Measurements from ENCODE around the gene ACP4.
"Not testable (repeated sequence)": the region's sequence is repeated elsewhere in the genome, so short reads cannot be mapped to it uniquely, and the experiment has no call there.

The ACP4 gene

GRCh38 chr19:50759886-50760285, 30.3 kb upstream of the ACP4 start:
- TF ChIP-seq CEBPB (IDR thresholded peaks at IDR 0.05) (peak; percentile 40), USF1 (IDR thresholded peaks at IDR 0.05) (peak; percentile 93), YY1 (IDR thresholded peaks at IDR 0.05; ENCODE audit: low read depth) (no peak)

GRCh38 chr19:50764409-50764808, 25.8 kb upstream of the ACP4 start:
- TF ChIP-seq YY1 (IDR thresholded peaks at IDR 0.05; ENCODE audit: low read depth) (no peak), TEAD4 (IDR thresholded peaks at IDR 0.05) (no peak), RAD21 (IDR thresholded peaks at IDR 0.05; ENCODE audit: low read depth) (no peak), USF1 (IDR thresholded peaks at IDR 0.05) (no peak), REST (IDR thresholded peaks at IDR 0.05; ENCODE audit: low read depth) (no peak), NFIC (IDR thresholded peaks at IDR 0.05) (no peak), EP300 (IDR thresholded peaks at IDR 0.05; ENCODE audit: borderline replicate concordance) (no peak), TCF12 (IDR thresholded peaks at IDR 0.05; ENCODE audit: low read depth) (no peak), CEBPB (IDR thresholded peaks at IDR 0.05) (no peak), ZBTB7A (IDR thresholded peaks at IDR 0.05; ENCODE audit: low read depth) (no peak), TAF1 (IDR thresholded peaks at IDR 0.05; ENCODE audit: low read depth) (no peak), CREB1 (IDR thresholded peaks at IDR 0.05; ENCODE audit: low read depth) (no peak), FOXM1 (IDR thresholded peaks at IDR 0.05; ENCODE audit: borderline replicate concordance, low read depth) (no peak), MAX (IDR thresholded peaks at IDR 0.05) (no peak), EGR1 (IDR thresholded peaks at IDR 0.05) (no peak)

- TF ChIP-seq EGR1 (IDR thresholded peaks at IDR 0.05) (no peak), YY1 (IDR thresholded peaks at IDR 0.05; ENCODE audit: low read depth) (no peak), EP300 (IDR thresholded peaks at IDR 0.05; ENCODE audit: borderline replicate concordance) (no peak), TEAD4 (IDR thresholded peaks at IDR 0.05) (no peak), REST (IDR thresholded peaks at IDR 0.05; ENCODE audit: low read depth) (no peak), CREB1 (IDR thresholded peaks at IDR 0.05; ENCODE audit: low read depth) (no peak), RAD21 (IDR thresholded peaks at IDR 0.05; ENCODE audit: low read depth) (no peak), USF1 (IDR thresholded peaks at IDR 0.05) (no peak), TCF12 (IDR thresholded peaks at IDR 0.05; ENCODE audit: low read depth) (no peak), CEBPB (IDR thresholded peaks at IDR 0.05) (no peak), ZBTB7A (IDR thresholded peaks at IDR 0.05; ENCODE audit: low read depth) (no peak), FOXM1 (IDR thresholded peaks at IDR 0.05; ENCODE audit: borderline replicate concordance, low read depth) (no peak), MAX (IDR thresholded peaks at IDR 0.05) (no peak)
Observed at GRCh38 chr19:50768277-50768676, 21.9 kb upstream of the ACP4 start.

- not testable (repeated sequence) for TF ChIP-seq EGR1 (IDR thresholded peaks at IDR 0.05); TEAD4 (IDR thresholded peaks at IDR 0.05); RAD21 (IDR thresholded peaks at IDR 0.05; ENCODE audit: low read depth)
Observed at GRCh38 chr19:50770164-50770563, 20.1 kb upstream of the ACP4 start, which contains the start of gene GPR32. GPR32 (plus strand) TSS chr19:50770464; CDS start chr19:50770601, 137 bp downstream.

GRCh38 chr19:50770888-50771287, 19.3 kb upstream of the ACP4 start:
- TF ChIP-seq REST (IDR thresholded peaks at IDR 0.05; ENCODE audit: low read depth) (no peak), ZBTB7A (IDR thresholded peaks at IDR 0.05; ENCODE audit: low read depth) (no peak), FOXM1 (IDR thresholded peaks at IDR 0.05; ENCODE audit: borderline replicate concordance, low read depth) (no peak), NFIC (IDR thresholded peaks at IDR 0.05) (no peak), TEAD4 (IDR thresholded peaks at IDR 0.05) (no peak), MAX (IDR thresholded peaks at IDR 0.05) (no peak), USF1 (IDR thresholded peaks at IDR 0.05) (no peak), RAD21 (IDR thresholded peaks at IDR 0.05; ENCODE audit: low read depth) (no peak), EGR1 (IDR thresholded peaks at IDR 0.05) (no peak), EP300 (IDR thresholded peaks at IDR 0.05; ENCODE audit: borderline replicate concordance) (no peak), TCF12 (IDR thresholded peaks at IDR 0.05; ENCODE audit: low read depth) (no peak)
